NCI-H446 (cell line): ENCODE data around the gene PSMG1.
"Not testable (repeated sequence)": the region's sequence is repeated elsewhere in the genome, so short reads cannot be mapped to it uniquely, and the experiment has no call there.

Experiments
- DNase-seq, 2 experiments: peaks; one replicate each; lab custom pipeline; 2025; lab: John Stamatoyannopoulos, UW

The PSMG1 gene

GRCh38 chr21:39183272-39184049 is at the start of gene PSMG1:
Gene PSMG1 (minus strand): TSS chr21:39183451. CDS start chr21:39183385, 66 bp downstream.
- peak; percentile 90 to 97 for DNase-seq

DNA sequence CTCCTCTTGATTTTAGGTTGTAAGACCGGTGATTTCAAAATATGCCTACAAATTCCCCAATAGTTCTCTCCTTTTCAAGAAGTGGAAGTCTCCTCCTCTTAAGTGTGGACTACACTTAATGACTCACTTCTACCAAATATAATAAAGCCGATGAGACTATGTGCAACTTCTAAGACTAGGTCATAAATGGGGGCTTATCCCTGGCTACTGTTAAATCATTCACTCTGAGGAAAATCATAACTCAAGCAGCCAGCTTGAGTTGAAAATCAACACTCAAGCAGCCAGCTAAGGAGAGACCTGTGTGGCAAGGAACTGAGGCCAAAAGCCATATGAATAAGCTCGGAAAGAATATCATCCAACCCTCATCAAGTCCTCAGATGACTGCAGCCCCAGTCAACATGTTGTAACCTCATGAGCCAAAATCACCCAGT is 49.6 kb upstream of the PSMG1 start:
- DNase-seq = no peak

DNA sequence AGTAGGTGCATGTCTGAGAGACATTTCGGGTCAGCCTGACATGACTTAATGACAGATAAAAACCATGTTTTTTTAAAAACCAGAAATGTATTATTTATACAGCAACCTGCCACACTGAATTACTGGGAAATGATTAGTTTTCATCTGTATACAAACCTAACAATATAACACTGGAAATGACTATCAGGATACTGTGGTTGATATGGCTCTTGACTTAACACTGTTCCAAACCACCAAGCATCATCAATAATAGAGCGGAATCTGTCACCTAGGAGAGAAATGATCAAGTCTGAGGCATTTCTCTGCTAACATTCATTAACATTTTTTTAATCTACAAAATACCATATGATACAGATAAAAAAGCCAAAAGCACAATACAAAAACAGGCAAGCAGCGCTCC is 41.7 kb upstream of the PSMG1 start:
- DNase-seq = no peak

- no peak for DNase-seq
These were observed 38.8 kb upstream of the PSMG1 start for GRCh38 chr21:39221997-39222486.

DNA sequence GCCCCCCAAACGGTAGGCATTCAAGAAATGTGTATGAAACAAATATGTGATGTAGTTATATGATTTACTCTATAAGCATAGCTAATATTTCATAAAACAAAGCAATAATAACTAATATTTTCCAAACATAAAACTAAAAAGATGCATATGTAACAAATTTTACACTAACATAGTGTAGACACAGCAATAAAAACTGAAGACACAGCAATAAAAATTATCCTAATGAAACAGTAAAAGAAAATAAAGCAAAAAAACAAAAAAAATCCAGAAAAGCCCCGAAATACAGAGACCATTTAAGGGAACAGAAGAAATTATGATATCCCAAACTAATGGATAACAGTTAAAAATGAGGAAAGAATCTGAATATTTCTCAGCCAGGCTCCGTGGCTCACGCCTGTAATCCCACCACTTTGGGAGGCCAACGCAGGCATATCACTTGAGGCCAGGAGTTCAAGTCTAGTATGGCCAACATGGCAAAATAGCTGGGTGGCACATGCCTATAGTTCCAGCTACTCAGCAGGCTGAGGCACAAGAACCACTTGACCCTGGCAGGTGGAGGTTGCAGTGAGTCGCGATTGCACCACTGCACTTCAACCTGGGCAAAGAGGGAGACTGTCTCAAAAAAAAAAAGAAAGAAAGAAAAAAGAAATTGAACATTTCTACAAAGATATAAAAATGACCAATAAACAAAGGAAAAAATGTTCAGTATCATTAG is 38.2 kb upstream of the PSMG1 start:
- no peak for DNase-seq

DNA sequence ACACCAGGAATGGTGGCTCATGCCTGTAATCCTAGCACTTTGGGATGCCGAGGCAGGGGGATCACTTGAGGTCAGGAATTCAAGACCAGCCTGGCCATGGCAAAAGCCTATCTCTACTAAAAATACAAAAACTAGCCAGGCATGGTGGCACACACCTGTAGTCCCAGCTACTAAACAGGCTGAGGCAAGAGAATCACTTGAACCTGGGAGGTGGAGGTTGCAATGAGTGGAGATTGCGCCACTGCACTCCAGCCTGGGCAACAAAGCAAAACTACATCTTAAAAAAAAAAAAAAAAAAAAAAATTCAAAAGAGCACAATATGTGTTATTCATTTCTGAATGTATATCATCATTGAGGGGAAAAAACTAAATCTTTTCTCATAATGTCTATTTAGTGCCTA is 37.6 kb upstream of the PSMG1 start:
- not testable (repeated sequence) for DNase-seq

DNA sequence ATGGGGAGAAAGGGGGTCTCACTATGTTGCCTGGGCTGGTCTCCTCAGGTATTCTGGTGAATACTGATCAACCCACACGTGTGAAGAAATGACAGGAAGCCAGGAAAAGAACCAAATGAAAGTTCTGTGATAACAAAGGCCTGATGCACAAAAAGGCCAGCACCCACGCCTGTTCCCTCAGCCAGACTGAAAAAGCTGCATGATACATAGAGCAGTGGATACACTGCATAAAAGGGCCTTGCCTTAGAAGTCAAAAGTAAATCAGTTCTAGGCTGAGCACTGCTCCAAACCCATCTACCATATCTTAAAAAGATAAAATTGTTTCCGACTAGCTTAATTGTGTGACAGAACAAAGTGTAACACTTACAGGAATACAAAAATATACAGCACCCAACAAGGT is 36.9 kb upstream of the PSMG1 start:
- no peak for DNase-seq

DNA sequence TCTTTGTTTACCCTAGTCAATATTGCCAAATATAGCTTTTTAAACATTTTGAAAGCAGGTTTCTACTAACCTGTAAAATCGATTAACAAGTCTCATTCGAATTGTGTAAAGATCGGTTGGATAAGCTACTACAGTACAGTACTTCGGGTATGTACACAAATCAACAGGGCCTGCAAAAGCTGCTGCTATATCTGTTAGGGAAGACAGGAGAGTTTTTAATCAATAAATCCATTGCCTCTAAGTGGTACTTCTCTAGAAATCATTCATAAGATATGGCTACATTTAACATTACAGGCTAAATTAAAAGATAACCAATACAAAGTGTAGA is 34.8 kb upstream of the PSMG1 start:
- DNase-seq = no peak

DNA sequence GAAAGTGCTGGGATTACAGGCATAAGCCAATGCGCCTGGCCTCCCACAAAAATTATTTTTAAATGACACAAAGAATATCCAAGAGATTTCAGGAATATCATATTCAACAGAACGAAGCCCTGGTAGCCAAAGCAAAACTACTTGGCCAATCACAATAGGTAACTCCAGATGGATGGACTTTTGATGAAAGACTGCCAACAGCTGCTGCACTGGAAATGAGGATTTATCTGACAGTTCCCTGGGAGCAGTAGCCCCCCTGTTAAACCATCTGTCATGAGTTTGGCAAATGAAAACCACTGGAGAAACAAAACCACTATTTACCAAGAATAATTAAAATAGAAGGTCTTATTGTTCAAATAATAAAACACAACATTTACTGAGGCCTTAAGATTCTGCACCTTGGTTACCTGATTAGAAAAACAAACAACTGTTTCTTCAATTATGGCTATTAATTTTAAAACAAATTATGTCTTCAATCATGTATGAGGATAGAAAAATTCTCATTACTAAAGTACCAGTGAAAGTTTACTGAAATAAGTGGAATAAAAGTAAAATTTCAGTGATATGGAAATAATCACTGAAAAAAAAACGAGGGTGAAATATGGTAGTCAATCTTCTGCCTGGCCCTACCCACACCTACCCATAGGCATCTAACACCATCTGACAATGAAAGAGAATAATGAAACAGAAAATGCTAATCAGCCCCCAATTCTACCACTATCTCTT is 34.3 kb upstream of the PSMG1 start:
- DNase-seq = peak; percentile 51 to 84

DNA sequence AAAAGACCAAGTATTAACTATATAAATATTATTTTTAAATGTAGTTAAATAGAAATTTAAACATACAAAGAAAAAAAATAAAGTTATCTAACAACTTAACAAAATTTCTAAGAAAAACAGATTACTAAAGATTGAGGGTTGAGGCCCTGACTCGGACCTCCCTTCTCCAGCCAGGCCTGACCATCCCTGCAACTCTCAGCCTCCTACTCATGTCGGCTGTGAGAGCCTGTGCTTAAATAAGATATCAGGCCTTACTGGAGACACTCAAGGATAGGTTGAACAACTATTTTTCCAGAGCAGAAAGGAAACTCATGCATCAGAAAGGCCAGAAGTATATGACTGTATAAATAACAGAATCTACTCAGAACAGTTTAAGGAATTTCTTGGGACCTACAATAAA is 33.0 kb upstream of the PSMG1 start:
- DNase-seq = no peak

- DNase-seq = no peak
These were observed 31.8 kb upstream of the PSMG1 start for GRCh38 chr21:39215078-39215477.

GRCh38 chr21:39209334-39209688 is 26.1 kb upstream of the PSMG1 start:
- DNase-seq = no peak

DNA sequence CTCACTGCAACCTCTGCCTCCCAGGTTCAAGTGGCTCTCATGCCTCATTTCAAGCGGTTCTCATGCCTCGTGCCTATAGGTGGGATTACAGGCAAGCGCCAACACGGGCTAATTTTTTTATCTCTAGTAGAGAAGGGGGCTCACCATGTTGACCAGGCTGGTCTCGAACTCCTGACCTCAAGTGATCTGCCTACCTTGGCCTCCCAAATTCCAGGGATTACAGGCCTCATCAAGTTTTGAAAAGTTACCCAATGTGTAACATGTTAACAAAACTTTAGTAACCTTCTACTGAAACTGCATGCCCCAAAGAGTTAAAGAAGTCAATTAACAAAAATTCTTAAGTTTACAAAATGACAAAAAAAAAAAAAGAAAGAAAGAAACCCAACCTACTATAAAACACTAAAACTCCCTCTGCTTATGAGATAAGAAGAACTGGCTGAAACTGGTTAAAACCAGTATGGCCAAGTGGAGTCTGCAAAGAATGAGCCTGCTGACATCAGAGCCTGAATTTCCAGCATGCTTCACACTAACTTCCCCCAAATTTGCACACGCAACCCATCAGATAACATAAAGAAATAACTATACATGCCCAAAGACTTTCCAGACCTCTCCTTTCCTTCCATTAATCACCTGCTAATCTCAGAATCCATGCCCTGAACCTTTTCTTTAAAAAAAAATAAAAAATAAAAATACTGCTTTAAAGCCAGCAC is 25.5 kb upstream of the PSMG1 start:
- no peak for DNase-seq

- no peak for DNase-seq
These were observed 20.9 kb upstream of the PSMG1 start for GRCh38 chr21:39204134-39204533.

- DNase-seq = no peak
These were observed 15.5 kb upstream of the PSMG1 start for GRCh38 chr21:39198800-39199199.

GRCh38 chr21:39197448-39198233 is 14.4 kb upstream of the PSMG1 start:
- DNase-seq = no peak

GRCh38 chr21:39196838-39197237 is 13.6 kb upstream of the PSMG1 start:
- DNase-seq = no peak

- no peak for DNase-seq
These were observed 13.1 kb upstream of the PSMG1 start for GRCh38 chr21:39196310-39196709.

GRCh38 chr21:39193380-39193779 is 10.1 kb upstream of the PSMG1 start:
- DNase-seq = no peak

- no peak for DNase-seq
These were observed 6.8 kb upstream of the PSMG1 start for GRCh38 chr21:39189857-39190604.
